HG03045 (cell line): ENCODE results near the gene PKNOX1.
"Not testable (repeated sequence)": the region's sequence is repeated elsewhere in the genome, so short reads cannot be mapped to it uniquely, and the experiment has no call there.

ENCODE experiments used
- ATAC-seq: cut with Tn5 transposase; IDR thresholded peaks from one replicate; pipeline ENCODE4 v1.9.1; 2021; ENCODE audit warnings: mild to moderate bottlenecking, moderate library complexity; ENCODE audit not compliant: unreplicated experiment

The PKNOX1 gene

GRCh38 chr21:43015906-43016540, 41.7 kb downstream of the PKNOX1 start:
- ATAC-seq, result no peak

GRCh38 chr21:43016728-43017127, 42.4 kb downstream of the PKNOX1 start:
- no peak for ATAC-seq

GRCh38 chr21:43018519-43018918, 44.2 kb downstream of the PKNOX1 start:
- no peak for ATAC-seq

- ATAC-seq, result no peak
Measured at GRCh38 chr21:43020177-43020576, 45.8 kb downstream of the PKNOX1 start.

- no peak for ATAC-seq
Measured at GRCh38 chr21:43020771-43021170, 46.4 kb downstream of the PKNOX1 start.

- no peak for ATAC-seq
Measured at GRCh38 chr21:43021191-43021590, 46.8 kb downstream of the PKNOX1 start.

GRCh38 chr21:43021756-43022600, 47.6 kb downstream of the PKNOX1 start:
- ATAC-seq, result no peak

GRCh38 chr21:43023175-43023574, 48.8 kb downstream of the PKNOX1 start:
- ATAC-seq, result no peak

GRCh38 chr21:43024439-43025136, 50.2 kb downstream of the PKNOX1 start:
- no peak for ATAC-seq

GRCh38 chr21:43025636-43026180, 51.3 kb downstream of the PKNOX1 start:
- no peak for ATAC-seq

- ATAC-seq, result no peak
Measured at GRCh38 chr21:43027846-43028731, 53.7 kb downstream of the PKNOX1 start.

- no peak for ATAC-seq
Measured at GRCh38 chr21:43029785-43030184, 55.4 kb downstream of the PKNOX1 start.

- no peak for ATAC-seq
Measured at GRCh38 chr21:43031121-43031619, 56.8 kb downstream of the PKNOX1 start.

GRCh38 chr21:43034101-43034500, 59.7 kb downstream of the PKNOX1 start:
- no peak for ATAC-seq

- no peak for ATAC-seq
Measured at GRCh38 chr21:43034826-43035225, 60.5 kb downstream of the PKNOX1 start.

GRCh38 chr21:43036889-43037288, 62.5 kb downstream of the PKNOX1 start:
- not testable (repeated sequence) for ATAC-seq

GRCh38 chr21:43037918-43038658, 63.7 kb downstream of the PKNOX1 start:
- not testable (repeated sequence) for ATAC-seq

- not testable (repeated sequence) for ATAC-seq
Measured at GRCh38 chr21:43038659-43039044, 64.3 kb downstream of the PKNOX1 start.

- ATAC-seq, result not testable (repeated sequence)
Measured at GRCh38 chr21:43042169-43042568, 67.8 kb downstream of the PKNOX1 start.
